ENCODE data around the gene RIPOR3. TPM values are rescaled to one million over a fixed set of nuclear protein-coding genes. Genes with fewer than 3 reads are reported as not detected.

Gene RIPOR3
- total RNA-seq, 1 donor from 2014 or later, result 0.44 TPM

- no peaks in the 10 kb centered on the region for H3K9me3 Mint-ChIP-seq
- no peak for DNase-seq (ENCODE audit: low read depth, low spot score)
- H3K4me3 Mint-ChIP-seq, result no peak overlapping the region
- H3K27ac Mint-ChIP-seq (ENCODE audit: unreplicated experiment), result no peak overlapping the region
- H3K27me3 Mint-ChIP-seq (ENCODE audit: low read depth), result peaks cover 34% of the 10 kb centered on the region
- H3K36me3 Mint-ChIP-seq (ENCODE audit: low read depth), result no peaks in the 10 kb centered on the region
- TF ChIP-seq, protein P1, sequence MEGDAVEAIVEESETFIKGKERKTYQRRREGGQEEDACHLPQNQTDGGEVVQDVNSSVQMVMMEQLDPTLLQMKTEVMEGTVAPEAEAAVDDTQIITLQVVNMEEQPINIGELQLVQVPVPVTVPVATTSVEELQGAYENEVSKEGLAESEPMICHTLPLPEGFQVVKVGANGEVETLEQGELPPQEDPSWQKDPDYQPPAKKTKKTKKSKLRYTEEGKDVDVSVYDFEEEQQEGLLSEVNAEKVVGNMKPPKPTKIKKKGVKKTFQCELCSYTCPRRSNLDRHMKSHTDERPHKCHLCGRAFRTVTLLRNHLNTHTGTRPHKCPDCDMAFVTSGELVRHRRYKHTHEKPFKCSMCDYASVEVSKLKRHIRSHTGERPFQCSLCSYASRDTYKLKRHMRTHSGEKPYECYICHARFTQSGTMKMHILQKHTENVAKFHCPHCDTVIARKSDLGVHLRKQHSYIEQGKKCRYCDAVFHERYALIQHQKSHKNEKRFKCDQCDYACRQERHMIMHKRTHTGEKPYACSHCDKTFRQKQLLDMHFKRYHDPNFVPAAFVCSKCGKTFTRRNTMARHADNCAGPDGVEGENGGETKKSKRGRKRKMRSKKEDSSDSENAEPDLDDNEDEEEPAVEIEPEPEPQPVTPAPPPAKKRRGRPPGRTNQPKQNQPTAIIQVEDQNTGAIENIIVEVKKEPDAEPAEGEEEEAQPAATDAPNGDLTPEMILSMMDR (conservative IDR thresholded peaks at IDR 0.05), result no peak
- H3K4me1 Mint-ChIP-seq, result peaks cover 22% of the 10 kb centered on the region
Measured at GRCh38 chr20:50686821-50687220, 4.5 kb downstream of the RIPOR3 start.

GRCh38 chr20:50683570-50683969, 7.8 kb downstream of the RIPOR3 start:
- Mint-ChIP-seq H3K27ac (ENCODE audit: unreplicated experiment) (no peak overlapping the region), H3K9me3 (no peaks in the 10 kb centered on the region), H3K27me3 (ENCODE audit: low read depth) (peaks cover 8% of the 10 kb centered on the region), H3K4me1 (no peaks in the 10 kb centered on the region), H3K4me3 (no peak overlapping the region), H3K36me3 (ENCODE audit: low read depth) (no peaks in the 10 kb centered on the region)
- DNase-seq (ENCODE audit: low read depth, low spot score), result no peak
- TF ChIP-seq, protein P1 (conservative IDR thresholded peaks at IDR 0.05), result no peak

- H3K9me3 Mint-ChIP-seq, result no peaks in the 10 kb centered on the region
- no peaks in the 10 kb centered on the region for H3K36me3 Mint-ChIP-seq (ENCODE audit: low read depth)
- no peaks in the 10 kb centered on the region for H3K4me1 Mint-ChIP-seq
- no peak for DNase-seq (ENCODE audit: low read depth, low spot score)
- TF ChIP-seq, protein P1 (conservative IDR thresholded peaks at IDR 0.05), result no peak
- H3K4me3 Mint-ChIP-seq, result no peak overlapping the region
- peaks cover 6% of the 10 kb centered on the region for H3K27me3 Mint-ChIP-seq (ENCODE audit: low read depth)
- no peak overlapping the region for H3K27ac Mint-ChIP-seq (ENCODE audit: unreplicated experiment)
Measured at GRCh38 chr20:50682947-50683530, 8.3 kb downstream of the RIPOR3 start.

- H3K4me1 Mint-ChIP-seq, result no peaks in the 10 kb centered on the region
- DNase-seq (ENCODE audit: low read depth, low spot score), result no peak
- H3K27ac Mint-ChIP-seq (ENCODE audit: unreplicated experiment), result no peak overlapping the region
- H3K36me3 Mint-ChIP-seq (ENCODE audit: low read depth), result no peaks in the 10 kb centered on the region
- TF ChIP-seq, protein P1 (conservative IDR thresholded peaks at IDR 0.05), result no peak
- no peak overlapping the region for H3K4me3 Mint-ChIP-seq
- H3K9me3 Mint-ChIP-seq, result no peaks in the 10 kb centered on the region
- peaks cover 3% of the 10 kb centered on the region for H3K27me3 Mint-ChIP-seq (ENCODE audit: low read depth)
Measured at GRCh38 chr20:50682065-50682464, 9.3 kb downstream of the RIPOR3 start.

DNA sequence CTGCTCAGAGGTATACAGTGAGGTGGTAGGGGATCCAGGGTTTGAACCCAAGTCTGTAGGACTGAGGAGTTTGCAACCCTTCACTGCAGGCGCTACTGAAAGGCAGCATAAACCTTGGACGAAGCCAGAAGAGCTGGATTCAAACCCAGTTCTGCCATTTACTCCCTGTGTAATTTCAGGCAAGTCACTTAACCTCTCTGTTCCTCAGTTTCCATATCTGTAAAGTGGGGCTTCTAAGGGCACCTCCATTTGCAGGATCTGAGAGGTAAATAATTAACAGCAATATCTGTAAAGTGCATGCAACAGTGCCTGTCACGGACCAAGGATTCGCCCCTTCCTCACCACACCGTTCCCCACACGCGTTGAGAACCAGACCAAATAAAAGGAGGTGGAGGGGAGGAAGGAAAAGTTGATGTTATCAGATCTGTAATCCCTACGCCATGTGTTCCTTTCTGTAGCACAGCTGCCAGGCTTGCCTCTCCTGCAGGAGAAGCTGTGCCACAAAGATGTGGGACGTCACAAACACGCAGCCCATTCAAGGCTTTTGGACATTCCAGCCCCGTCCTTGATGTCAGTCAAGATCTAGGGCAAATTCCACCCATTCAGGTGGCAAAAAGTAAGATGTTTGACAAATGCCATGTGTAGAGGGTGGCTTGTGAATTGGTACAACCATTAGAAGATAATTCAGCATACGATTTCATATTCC, 9.8 kb downstream of the RIPOR3 start:
- Mint-ChIP-seq H3K27me3 (ENCODE audit: low read depth) (no peaks in the 10 kb centered on the region), H3K4me1 (no peaks in the 10 kb centered on the region), H3K36me3 (ENCODE audit: low read depth) (no peaks in the 10 kb centered on the region), H3K27ac (ENCODE audit: unreplicated experiment) (no peak overlapping the region), H3K9me3 (no peaks in the 10 kb centered on the region), H3K4me3 (no peak overlapping the region)
- DNase-seq (ENCODE audit: low read depth, low spot score), result no peak
- TF ChIP-seq, protein P1 (conservative IDR thresholded peaks at IDR 0.05), result no peak

All from neural crest cell (in vitro differentiated cells).